ENCODE measurements around the gene IPCEF1. TPM values are rescaled to one million over a fixed set of nuclear protein-coding genes. Genes with fewer than 3 reads are reported as not detected.

Gene IPCEF1
- total RNA-seq, 1 experiment from 2014 or later: 0.52 TPM

DNA sequence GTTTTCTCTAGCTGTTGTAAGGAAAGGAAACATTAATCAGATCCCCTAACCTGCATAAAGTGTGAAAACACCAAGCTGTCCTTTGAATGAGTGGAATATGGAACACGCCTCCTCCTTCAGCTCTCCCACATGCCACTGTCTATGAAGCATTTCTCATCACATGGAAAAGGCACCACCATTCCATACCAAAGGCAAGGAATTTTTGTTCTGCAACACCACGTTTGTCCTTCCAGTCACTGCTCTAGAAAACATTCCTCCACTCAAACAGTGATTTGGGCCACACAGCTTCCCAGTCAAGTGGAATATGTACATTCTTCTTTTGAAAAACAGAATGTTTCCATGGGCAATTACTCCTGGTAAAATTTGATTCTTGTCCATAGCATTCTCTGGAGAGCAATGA, 197.5 kb downstream of the IPCEF1 start:
- Mint-ChIP-seq H3K4me1 (ENCODE audit: low read depth, unreplicated experiment) (peaks cover 12% of the 10 kb centered on the region), H3K4me3 (ENCODE audit: low read depth, unreplicated experiment) (no peak overlapping the region), H3K27ac (ENCODE audit: unreplicated experiment) (no peak overlapping the region), H3K9me3 (ENCODE audit: low read depth, unreplicated experiment) (no peaks in the 10 kb centered on the region), H3K36me3 (ENCODE audit: insufficient read depth, unreplicated experiment) (no peaks in the 10 kb centered on the region), H3K27me3 (ENCODE audit: unreplicated experiment) (no peaks in the 10 kb centered on the region)
- TF ChIP-seq, protein P1, sequence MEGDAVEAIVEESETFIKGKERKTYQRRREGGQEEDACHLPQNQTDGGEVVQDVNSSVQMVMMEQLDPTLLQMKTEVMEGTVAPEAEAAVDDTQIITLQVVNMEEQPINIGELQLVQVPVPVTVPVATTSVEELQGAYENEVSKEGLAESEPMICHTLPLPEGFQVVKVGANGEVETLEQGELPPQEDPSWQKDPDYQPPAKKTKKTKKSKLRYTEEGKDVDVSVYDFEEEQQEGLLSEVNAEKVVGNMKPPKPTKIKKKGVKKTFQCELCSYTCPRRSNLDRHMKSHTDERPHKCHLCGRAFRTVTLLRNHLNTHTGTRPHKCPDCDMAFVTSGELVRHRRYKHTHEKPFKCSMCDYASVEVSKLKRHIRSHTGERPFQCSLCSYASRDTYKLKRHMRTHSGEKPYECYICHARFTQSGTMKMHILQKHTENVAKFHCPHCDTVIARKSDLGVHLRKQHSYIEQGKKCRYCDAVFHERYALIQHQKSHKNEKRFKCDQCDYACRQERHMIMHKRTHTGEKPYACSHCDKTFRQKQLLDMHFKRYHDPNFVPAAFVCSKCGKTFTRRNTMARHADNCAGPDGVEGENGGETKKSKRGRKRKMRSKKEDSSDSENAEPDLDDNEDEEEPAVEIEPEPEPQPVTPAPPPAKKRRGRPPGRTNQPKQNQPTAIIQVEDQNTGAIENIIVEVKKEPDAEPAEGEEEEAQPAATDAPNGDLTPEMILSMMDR (IDR thresholded peaks at IDR 0.05; ENCODE audit: unreplicated experiment): no peak
- no TSS peak for BruUV-seq (replicated peaks)
- DNase-seq: no peak
- intact Hi-C loops (cut with micrococcal nuclease; ENCODE audit: unreplicated experiment): loop anchor here (5.0 kb wide), 2 partner anchors 183 to 213 kb away; no protein-coding TSS in a partner anchor
- CTCF ChIA-PET: interaction anchor here (1.2 kb wide), 1 partner anchor 11 kb away, joined by 4 read pairs; no protein-coding TSS in a partner anchor

DNA sequence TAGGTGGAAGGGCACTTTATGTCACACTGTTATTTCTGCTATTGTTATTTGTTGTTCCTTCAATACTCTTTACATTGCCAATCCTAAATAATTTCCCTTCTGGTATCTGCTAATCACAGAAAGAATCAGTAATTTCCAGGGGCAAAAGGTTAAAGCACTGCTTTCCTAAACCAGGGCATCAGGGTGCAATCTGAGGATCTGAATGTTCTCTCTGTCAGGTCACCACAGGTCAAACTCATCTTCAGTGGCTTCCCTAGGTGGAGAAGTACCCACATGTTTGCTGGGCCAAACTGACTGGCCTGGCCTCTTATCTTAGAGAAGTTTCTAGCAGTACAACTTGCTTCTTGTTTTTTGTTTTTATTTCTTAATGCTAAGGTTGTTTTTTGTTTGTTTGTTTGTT, 198.9 kb downstream of the IPCEF1 start:
- CTCF ChIA-PET: interaction anchor here (0.7 kb wide), 1 partner anchor 213 kb away, joined by 3 read pairs; no protein-coding TSS in a partner anchor
- BruUV-seq (replicated peaks): no TSS peak
- intact Hi-C loops (cut with micrococcal nuclease; ENCODE audit: unreplicated experiment): loop anchor here (5.0 kb wide), 2 partner anchors 185 to 215 kb away; no protein-coding TSS in a partner anchor

GRCh38 chr6:154157082-154157481, 199.5 kb downstream of the IPCEF1 start:
- CTCF ChIA-PET: interaction anchor here (0.7 kb wide), 1 partner anchor 214 kb away, joined by 3 read pairs; no protein-coding TSS in a partner anchor
- DNase-seq: no peak
- TF ChIP-seq, protein P1 (IDR thresholded peaks at IDR 0.05; ENCODE audit: unreplicated experiment): no peak
- Mint-ChIP-seq H3K36me3 (ENCODE audit: insufficient read depth, unreplicated experiment) (no peaks in the 10 kb centered on the region), H3K4me1 (ENCODE audit: low read depth, unreplicated experiment) (peaks cover 12% of the 10 kb centered on the region), H3K4me3 (ENCODE audit: low read depth, unreplicated experiment) (no peak overlapping the region), H3K9me3 (ENCODE audit: low read depth, unreplicated experiment) (no peaks in the 10 kb centered on the region), H3K27ac (ENCODE audit: unreplicated experiment) (no peak overlapping the region), H3K27me3 (ENCODE audit: unreplicated experiment) (peaks cover 14% of the 10 kb centered on the region)
- intact Hi-C loops (cut with micrococcal nuclease; ENCODE audit: unreplicated experiment): loop anchor here (5.0 kb wide), 2 partner anchors 185 to 215 kb away; no protein-coding TSS in a partner anchor
- BruUV-seq (replicated peaks): no TSS peak

More for the DNA sequence above, 198.9 kb downstream of the IPCEF1 start:
- H3K9me3 Mint-ChIP-seq (ENCODE audit: low read depth, unreplicated experiment): no peaks in the 10 kb centered on the region
- H3K27me3 Mint-ChIP-seq (ENCODE audit: unreplicated experiment): peaks cover 8% of the 10 kb centered on the region
- no peak for DNase-seq
- H3K4me3 Mint-ChIP-seq (ENCODE audit: low read depth, unreplicated experiment): no peak overlapping the region
- peaks cover 12% of the 10 kb centered on the region for H3K4me1 Mint-ChIP-seq (ENCODE audit: low read depth, unreplicated experiment)
- H3K27ac Mint-ChIP-seq (ENCODE audit: unreplicated experiment): no peak overlapping the region
- H3K36me3 Mint-ChIP-seq (ENCODE audit: insufficient read depth, unreplicated experiment): no peaks in the 10 kb centered on the region
- TF ChIP-seq, protein P1 (IDR thresholded peaks at IDR 0.05; ENCODE audit: unreplicated experiment): no peak

GRCh38 chr6:154156135-154156896, 200.3 kb downstream of the IPCEF1 start:
- peak; percentile 63 for DNase-seq
- H3K4me1 Mint-ChIP-seq (ENCODE audit: low read depth, unreplicated experiment): peaks cover 12% of the 10 kb centered on the region
- H3K36me3 Mint-ChIP-seq (ENCODE audit: insufficient read depth, unreplicated experiment): no peaks in the 10 kb centered on the region
- peaks cover 22% of the 10 kb centered on the region for H3K27me3 Mint-ChIP-seq (ENCODE audit: unreplicated experiment)
- no peaks in the 10 kb centered on the region for H3K9me3 Mint-ChIP-seq (ENCODE audit: low read depth, unreplicated experiment)
- BruUV-seq (replicated peaks): no TSS peak
- intact Hi-C loops (cut with micrococcal nuclease; ENCODE audit: unreplicated experiment): loop anchor here (5.0 kb wide), 2 partner anchors 186 to 216 kb away; no protein-coding TSS in a partner anchor
- TF ChIP-seq, protein P1 (IDR thresholded peaks at IDR 0.05; ENCODE audit: unreplicated experiment): peak; percentile 39
- no peak overlapping the region for H3K4me3 Mint-ChIP-seq (ENCODE audit: low read depth, unreplicated experiment)
- no peak overlapping the region for H3K27ac Mint-ChIP-seq (ENCODE audit: unreplicated experiment)
- CTCF ChIA-PET: no interaction called here
